Stimulated activated CD8-positive, alpha-beta memory T cell treated with anti-CD3 and anti-CD28 coated beads, Interleukin-12 subunit alpha, Interleukin-12 subunit beta, amount 100 ng/mL, for 1 hour (primary cell): ENCODE measurements around the gene A2ML1.
"Not testable (repeated sequence)": the region's sequence is repeated elsewhere in the genome, so short reads cannot be mapped to it uniquely, and the experiment has no call there.

Experiments
- DNase-seq: peaks from one replicate; pipeline ENCODE4 v3.0.0-alpha.2; 2020; ENCODE audit warnings: low read depth

Gene A2ML1

GRCh38 chr12:8822298-8822697 lies at the start of gene A2ML1:
Gene A2ML1, plus strand, starts transcription at chr12:8822621. Its CDS starts 31 bp downstream, at chr12:8822652.
- no peak for DNase-seq

GRCh38 chr12:8773461-8773860 lies 49.0 kb upstream of the A2ML1 start:
- DNase-seq, result no peak

GRCh38 chr12:8779281-8779680 lies 43.1 kb upstream of the A2ML1 start:
- no peak for DNase-seq

- DNase-seq, result no peak
Measured at GRCh38 chr12:8779862-8780261, 42.6 kb upstream of the A2ML1 start.

GRCh38 chr12:8780389-8780788 lies 42.0 kb upstream of the A2ML1 start:
- no peak for DNase-seq

GRCh38 chr12:8781381-8782127 lies 40.9 kb upstream of the A2ML1 start:
- no peak for DNase-seq

GRCh38 chr12:8784290-8784888 lies 38.0 kb upstream of the A2ML1 start:
- no peak for DNase-seq

- no peak for DNase-seq
Measured at GRCh38 chr12:8785499-8785898, 36.9 kb upstream of the A2ML1 start.

GRCh38 chr12:8787206-8787605 lies 35.2 kb upstream of the A2ML1 start:
- DNase-seq, result not testable (repeated sequence)

- DNase-seq, result not testable (repeated sequence)
Measured at GRCh38 chr12:8788706-8789105, 33.7 kb upstream of the A2ML1 start.

GRCh38 chr12:8789341-8790013 lies 32.9 kb upstream of the A2ML1 start:
- not testable (repeated sequence) for DNase-seq

- DNase-seq, result not testable (repeated sequence)
Measured at GRCh38 chr12:8793226-8793625, 29.2 kb upstream of the A2ML1 start.

- not testable (repeated sequence) for DNase-seq
Measured at GRCh38 chr12:8794611-8795010, 27.8 kb upstream of the A2ML1 start.

GRCh38 chr12:8796831-8797626 lies 25.4 kb upstream of the A2ML1 start:
- no peak for DNase-seq

- not testable (repeated sequence) for DNase-seq
Measured at GRCh38 chr12:8801213-8801612, 21.2 kb upstream of the A2ML1 start.

- not testable (repeated sequence) for DNase-seq
Measured at GRCh38 chr12:8804833-8805232, 17.6 kb upstream of the A2ML1 start.

GRCh38 chr12:8805487-8805886 lies 16.9 kb upstream of the A2ML1 start:
- not testable (repeated sequence) for DNase-seq

GRCh38 chr12:8807084-8807483 lies 15.3 kb upstream of the A2ML1 start:
- not testable (repeated sequence) for DNase-seq

GRCh38 chr12:8810112-8810511 lies 12.3 kb upstream of the A2ML1 start:
- DNase-seq, result not testable (repeated sequence)

- no peak for DNase-seq
Measured at GRCh38 chr12:8813572-8814357, 8.7 kb upstream of the A2ML1 start.

- no peak for DNase-seq
Measured at GRCh38 chr12:8816448-8817050, 5.9 kb upstream of the A2ML1 start.
